ENCODE measurements around the gene RNU6-8. TPM values are rescaled to one million over a fixed set of nuclear protein-coding genes. Genes with fewer than 3 reads are reported as not detected.

Gene RNU6-8
- polyA plus RNA-seq, 1 experiment, result not detected

- peaks cover 4% of the 10 kb centered on the region for H3K27me3 ChIP-seq (ENCODE audit: control insufficient read depth, insufficient read depth, low read length)
- TF ChIP-seq CTCF (IDR thresholded peaks at IDR 0.05; ENCODE audit: low read depth, low read length), result no peak
- H3K27ac ChIP-seq (ENCODE audit: low read depth, low read length), result no peak overlapping the region
- CTCF ChIA-PET, result no interaction called here
- no peaks in the 10 kb centered on the region for H3K9me3 ChIP-seq (ENCODE audit: control insufficient read depth, insufficient read depth, low read length)
- DNase-seq (ENCODE audit: low read depth, low spot score), result no peak
- POLR2A ChIA-PET, result no interaction called here
- H3K4me3 ChIP-seq (ENCODE audit: low read depth, low read length), result no peak overlapping the region
Measured at GRCh38 chr14:32208490-32208889, 5.4 kb upstream of the RNU6-8 start.

- Histone ChIP-seq H3K27me3 (ENCODE audit: control insufficient read depth, insufficient read depth, low read length) (peaks cover 4% of the 10 kb centered on the region), H3K27ac (ENCODE audit: low read depth, low read length) (no peak overlapping the region), H3K4me3 (ENCODE audit: low read depth, low read length) (no peak overlapping the region), H3K9me3 (ENCODE audit: control insufficient read depth, insufficient read depth, low read length) (no peaks in the 10 kb centered on the region)
- no peak for TF ChIP-seq CTCF (IDR thresholded peaks at IDR 0.05; ENCODE audit: low read depth, low read length)
- CTCF ChIA-PET, result interaction anchor here (1.2 kb wide), 1 partner anchor 133 kb away, joined by 3 read pairs; no protein-coding TSS in a partner anchor
- DNase-seq (ENCODE audit: low read depth, low spot score), result no peak
- POLR2A ChIA-PET, result no interaction called here
Measured at GRCh38 chr14:32206552-32206951, 3.5 kb upstream of the RNU6-8 start.

GRCh38 chr14:32205984-32206383, 2.9 kb upstream of the RNU6-8 start:
- ChIA-PET POLR2A (no interaction called here), CTCF (no interaction called here)
- Histone ChIP-seq H3K4me3 (ENCODE audit: low read depth, low read length) (no peak overlapping the region), H3K27ac (ENCODE audit: low read depth, low read length) (no peak overlapping the region), H3K27me3 (ENCODE audit: control insufficient read depth, insufficient read depth, low read length) (peaks cover 4% of the 10 kb centered on the region), H3K9me3 (ENCODE audit: control insufficient read depth, insufficient read depth, low read length) (no peaks in the 10 kb centered on the region)
- no peak for DNase-seq (ENCODE audit: low read depth, low spot score)
- TF ChIP-seq CTCF (IDR thresholded peaks at IDR 0.05; ENCODE audit: low read depth, low read length), result no peak

GRCh38 chr14:32205554-32205953, 2.5 kb upstream of the RNU6-8 start:
- H3K27ac ChIP-seq (ENCODE audit: low read depth, low read length), result no peak overlapping the region
- no peak overlapping the region for H3K4me3 ChIP-seq (ENCODE audit: low read depth, low read length)
- no peaks in the 10 kb centered on the region for H3K9me3 ChIP-seq (ENCODE audit: control insufficient read depth, insufficient read depth, low read length)
- TF ChIP-seq CTCF (IDR thresholded peaks at IDR 0.05; ENCODE audit: low read depth, low read length), result no peak
- DNase-seq (ENCODE audit: low read depth, low spot score), result no peak
- peaks cover 4% of the 10 kb centered on the region for H3K27me3 ChIP-seq (ENCODE audit: control insufficient read depth, insufficient read depth, low read length)
- ChIA-PET CTCF (no interaction called here), POLR2A (no interaction called here)

GRCh38 chr14:32203928-32204357, 874 bp upstream of the RNU6-8 start:
- H3K9me3 ChIP-seq (ENCODE audit: control insufficient read depth, insufficient read depth, low read length), result no peaks in the 10 kb centered on the region
- no peak overlapping the region for H3K27ac ChIP-seq (ENCODE audit: low read depth, low read length)
- no peak for DNase-seq (ENCODE audit: low read depth, low spot score)
- H3K4me3 ChIP-seq (ENCODE audit: low read depth, low read length), result peak overlapping the region; percentile 70
- CTCF ChIA-PET, result no interaction called here
- no peak for TF ChIP-seq CTCF (IDR thresholded peaks at IDR 0.05; ENCODE audit: low read depth, low read length)
- POLR2A ChIA-PET, result interaction anchor here (1.0 kb wide), 1 partner anchor 127 kb away, joined by 6 read pairs; the partner anchor contains the start of gene ARHGAP5
- H3K27me3 ChIP-seq (ENCODE audit: control insufficient read depth, insufficient read depth, low read length), result peaks cover 2% of the 10 kb centered on the region
